CD4-positive, alpha-beta T cell (primary cell): Measurements from ENCODE around the gene SLC25A42. TPM values are rescaled to one million over a fixed set of nuclear protein-coding genes. Genes with fewer than 3 reads are reported as not detected.
"Not testable (repeated sequence)": the region's sequence is repeated elsewhere in the genome, so short reads cannot be mapped to it uniquely, and the experiment has no call there.

Experiments used
- ATAC-seq: fragments of 200-7000 bp; cut with Tn5 transposase; one replicate; pipeline ENCODE4 v1.10.0; 2022; ENCODE audit warnings: mild to moderate bottlenecking; ENCODE audit not compliant: poor library complexity
- CTCF ChIA-PET: fragments of 350-600 bp; sonication (Branson Sonifier 250); formaldehyde crosslinking; loops from one replicate; lab custom pipeline; 2021; ENCODE audit warnings: antibody characterized with exemption, inconsistent platforms; lab: Charles Lee
- POLR2A ChIA-PET: fragments of 350-600 bp; sonication (Branson Sonifier 250); formaldehyde crosslinking; loops from one replicate; lab custom pipeline; 2021; ENCODE audit warnings: antibody characterized with exemption, inconsistent platforms; lab: Charles Lee
- DNase-seq, 14 experiments: peaks; one replicate each; pipeline ENCODE4 v3.0.0-alpha.2; 2013 to 2020; ENCODE audit warnings: mixed read lengths in 2 of 14
- H3K27ac ChIP-seq, 2 donors: one replicate each; pipeline versions ENCODE4 v1.5.1 to v1.7.0; 2013; ENCODE audit warnings: low read length in 2 of 2, low read depth in 1 of 2, mild to moderate bottlenecking in 1 of 2
- H3K27me3 ChIP-seq, 2 experiments: 1 replicate in 1 of 2; 2 replicates in 1 of 2; pipeline versions ENCODE4 v1.6.1 to v1.7.0; 2013; ENCODE audit warnings: low read length in 2 of 2, control low read depth in 1 of 2, mild to moderate bottlenecking in 1 of 2, moderate library complexity in 1 of 2; ENCODE audit not compliant: insufficient read depth in 2 of 2, control insufficient read depth in 1 of 2
- H3K36me3 ChIP-seq: one replicate; pipeline ENCODE4 v1.6.1; 2013; ENCODE audit warnings: low read length, control low read depth; ENCODE audit not compliant: insufficient read depth
- H3K4me1 ChIP-seq: one replicate; pipeline ENCODE4 v1.6.1; 2013; ENCODE audit warnings: low read length, control low read depth; ENCODE audit not compliant: insufficient read depth
- H3K4me3 ChIP-seq: one replicate; pipeline ENCODE4 v1.5.1; 2013; ENCODE audit warnings: mild to moderate bottlenecking, low read length, moderate library complexity
- H3K9me3 ChIP-seq, 2 experiments: 1 replicate in 1 of 2; 2 replicates in 1 of 2; pipeline versions ENCODE4 v1.6.1 to v1.7.0; 2013; ENCODE audit warnings: low read length in 2 of 2, mild to moderate bottlenecking in 2 of 2, control low read depth in 1 of 2, moderate library complexity in 1 of 2; ENCODE audit not compliant: control insufficient read depth in 1 of 2, insufficient read depth in 1 of 2
- H3K27ac Mint-ChIP-seq: one replicate; pipeline ENCODE4 v1.8.0; 2020; ENCODE audit warnings: mixed read lengths
- H3K27me3 Mint-ChIP-seq: one replicate; pipeline ENCODE4 v1.8.0; 2021; ENCODE audit warnings: mixed read lengths
- H3K36me3 Mint-ChIP-seq: one replicate; pipeline ENCODE4 v1.8.0; 2021; ENCODE audit warnings: low read depth, mixed read lengths
- H3K4me1 Mint-ChIP-seq: one replicate; pipeline ENCODE4 v1.8.0; 2021; ENCODE audit warnings: low read depth, mixed read lengths
- H3K4me3 Mint-ChIP-seq: one replicate; pipeline ENCODE4 v1.8.0; 2020; ENCODE audit warnings: mild to moderate bottlenecking, mixed read lengths
- H3K9me3 Mint-ChIP-seq: one replicate; pipeline ENCODE4 v1.8.0; 2020; ENCODE audit warnings: mixed read lengths
- CTCF ChIP-seq: fragments of 200-600 bp; IDR thresholded peaks from one replicate; pipeline ENCODE4 v1.8.0; 2022; ENCODE audit warnings: antibody characterized with exemption, mild to moderate bottlenecking
- intact Hi-C, 2 experiments: fragments of 100-400 bp; cut with DNase I in 1 of 2; cut with micrococcal nuclease in 1 of 2; formaldehyde crosslinking; loops; one replicate each; pipeline versions ENCODE4 v1.15.1 to v1.9.0; 2023 to 2025; cut with DNase I, micrococcal nuclease
- total RNA-seq, 174 experiments: library from RNA in 2 of 174; stranded (reverse) in 2 of 174; gene quantifications; one replicate each; pipeline ENCODE4 v1.2.3 and lab custom pipeline; 2021 to 2026

The SLC25A42 gene
- total RNA-seq, 2 experiments from 2014 or later = 15.1 to 15.4 TPM

GRCh38 chr19:19145684-19146608 is 82.2 kb downstream of the SLC25A42 start:
- ChIA-PET CTCF (interaction anchor here (0.6 to 1.5 kb wide), 11 partner anchors 10 to 345 kb away, joined by 3 to 15 read pairs (median 4); partner anchors contain the start of genes BORCS8, MEF2B and SLC25A42), POLR2A (no interaction called here)
- ATAC-seq = peak; percentile 98

GRCh38 chr19:19146865-19147264 is 83.1 kb downstream of the SLC25A42 start:
- ATAC-seq (no peak), DNase-seq (no peak)
- Histone ChIP-seq H3K36me3 (peaks cover 22% of the 10 kb centered on the region), H3K4me1 (peaks cover 8% of the 10 kb centered on the region), H3K27ac (no peak overlapping the region), H3K4me3 (no peak overlapping the region), H3K9me3 (no peaks in the 10 kb centered on the region), H3K27me3 (no peaks in the 10 kb centered on the region)
- POLR2A ChIA-PET = no interaction called here
- CTCF ChIA-PET = interaction anchor here (0.8 to 1.5 kb wide), 3 partner anchors 9 to 78 kb away, joined by 4 to 15 read pairs (median 5); no protein-coding TSS in a partner anchor
- Mint-ChIP-seq H3K36me3 (peaks cover 20% of the 10 kb centered on the region), H3K27ac (no peak overlapping the region), H3K4me3 (no peak overlapping the region), H3K27me3 (no peaks in the 10 kb centered on the region), H3K4me1 (no peaks in the 10 kb centered on the region), H3K9me3 (no peaks in the 10 kb centered on the region)
- intact Hi-C loops = loop anchor here (1.0 to 2.0 kb wide), 5 partner anchors 28 to 344 kb away; no protein-coding TSS in a partner anchor
- TF ChIP-seq CTCF = no peak

More at GRCh38 chr19:19145684-19146608, 82.2 kb downstream of the SLC25A42 start:
- no peaks in the 10 kb centered on the region for H3K9me3 Mint-ChIP-seq
- no peak overlapping the region for H3K27ac Mint-ChIP-seq
- peaks cover 20% of the 10 kb centered on the region for H3K36me3 Mint-ChIP-seq
- Histone ChIP-seq H3K4me3 (no peak overlapping the region), H3K9me3 (no peaks in the 10 kb centered on the region), H3K4me1 (peaks cover 8% of the 10 kb centered on the region), H3K27me3 (no peaks in the 10 kb centered on the region), H3K36me3 (peaks cover 22% of the 10 kb centered on the region), H3K27ac (no peak overlapping the region)
- peak; percentile 79 for TF ChIP-seq CTCF
- no peaks in the 10 kb centered on the region for H3K27me3 Mint-ChIP-seq
- intact Hi-C loops = loop anchor here (1.0 to 2.0 kb wide), 5 partner anchors 29 to 345 kb away; no protein-coding TSS in a partner anchor
- no peaks in the 10 kb centered on the region for H3K4me1 Mint-ChIP-seq
- H3K4me3 Mint-ChIP-seq = no peak overlapping the region
- DNase-seq = peak; percentile 72 to 91 (median 86)

GRCh38 chr19:19147344-19147743 is 83.5 kb downstream of the SLC25A42 start:
- Mint-ChIP-seq H3K27me3 (no peaks in the 10 kb centered on the region), H3K36me3 (peaks cover 20% of the 10 kb centered on the region), H3K4me3 (no peak overlapping the region), H3K27ac (no peak overlapping the region), H3K9me3 (no peaks in the 10 kb centered on the region), H3K4me1 (no peaks in the 10 kb centered on the region)
- H3K4me3 ChIP-seq = no peak overlapping the region
- H3K27ac ChIP-seq = no peak overlapping the region
- intact Hi-C loops = loop anchor here (2.0 kb wide), 2 partner anchors 27 to 343 kb away; no protein-coding TSS in a partner anchor
- ChIA-PET CTCF (interaction anchor here (0.8 kb wide), 1 partner anchor 28 kb away, joined by 4 read pairs; no protein-coding TSS in a partner anchor), POLR2A (no interaction called here)
- TF ChIP-seq CTCF = no peak
- peaks cover 8% of the 10 kb centered on the region for H3K4me1 ChIP-seq
- H3K9me3 ChIP-seq = no peaks in the 10 kb centered on the region
- DNase-seq (no peak), ATAC-seq (no peak)
- peaks cover 22% of the 10 kb centered on the region for H3K36me3 ChIP-seq
- no peaks in the 10 kb centered on the region for H3K27me3 ChIP-seq

- H3K27me3 ChIP-seq, ATAC-seq, H3K27ac ChIP-seq, POLR2A ChIA-PET, H3K4me3 ChIP-seq, H3K4me1 Mint-ChIP-seq, intact Hi-C loops, DNase-seq, H3K27me3 Mint-ChIP-seq, H3K9me3 ChIP-seq, H3K9me3 Mint-ChIP-seq, H3K4me1 ChIP-seq, H3K27ac Mint-ChIP-seq, H3K4me3 Mint-ChIP-seq, CTCF ChIA-PET: not testable (repeated sequence)
- H3K36me3 ChIP-seq = peaks cover 22% of the 10 kb centered on the region
- peaks cover 20% of the 10 kb centered on the region for H3K36me3 Mint-ChIP-seq
Observed at GRCh38 chr19:19148504-19148903, 84.7 kb downstream of the SLC25A42 start.
